Stimulated activated naive CD4-positive, alpha-beta T cell (primary cell): ENCODE data around the gene ALG6.

Experiments used
- DNase-seq, 6 experiments: peaks; one replicate each; lab custom pipeline; 2025; lab: John Stamatoyannopoulos, UW

The ALG6 gene

DNA sequence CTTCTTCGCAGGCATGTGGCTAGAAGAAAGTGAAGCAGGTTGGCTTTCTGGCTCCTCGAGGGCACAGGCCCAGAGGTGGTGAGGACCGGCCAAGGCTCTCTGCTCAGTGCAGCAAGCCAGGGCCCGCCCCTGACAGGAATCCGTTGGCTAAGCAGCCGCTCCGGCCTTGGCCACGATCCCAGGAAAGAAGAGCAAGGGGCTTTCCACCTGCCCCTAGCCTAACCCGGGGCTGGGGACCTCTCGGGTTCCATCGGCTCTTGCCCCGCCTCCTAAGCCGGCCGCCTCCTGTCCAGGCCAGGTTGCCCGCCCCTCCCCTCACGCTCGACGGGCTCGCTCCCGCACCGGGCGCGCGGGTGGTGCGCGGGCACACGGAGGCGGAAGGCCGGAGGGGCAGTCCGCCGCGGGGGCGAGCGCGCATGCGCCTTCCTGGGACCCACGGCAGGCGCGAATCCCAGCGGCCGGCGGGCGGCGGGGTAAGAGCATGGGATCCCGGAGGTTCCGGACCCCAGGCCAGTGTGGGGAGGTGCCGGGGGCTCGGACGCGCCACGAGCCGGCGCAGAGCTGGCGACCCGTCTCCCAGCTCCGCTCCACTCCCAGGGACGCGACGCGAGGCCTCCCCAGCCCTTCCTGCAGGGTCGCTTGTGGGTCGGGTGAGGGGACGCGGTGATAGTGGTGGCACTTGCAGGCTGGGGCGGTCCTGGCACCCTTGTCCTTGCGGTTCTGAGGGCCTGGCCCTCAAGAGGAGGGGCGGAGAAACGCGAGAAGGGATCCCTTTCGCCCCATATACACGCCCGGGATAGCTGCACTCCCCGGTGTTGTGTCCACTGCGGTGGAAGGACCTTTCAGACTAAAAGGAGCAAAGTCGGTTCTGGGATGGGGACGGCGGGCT is at the start of gene ALG6:
Gene ALG6, plus strand, starts transcription at position 413 of the 889 bp plus-strand sequence. CDS start 3,351 bp downstream, outside the sequence.
- DNase-seq: peak; percentile 65 to 84 (median 78)

DNA sequence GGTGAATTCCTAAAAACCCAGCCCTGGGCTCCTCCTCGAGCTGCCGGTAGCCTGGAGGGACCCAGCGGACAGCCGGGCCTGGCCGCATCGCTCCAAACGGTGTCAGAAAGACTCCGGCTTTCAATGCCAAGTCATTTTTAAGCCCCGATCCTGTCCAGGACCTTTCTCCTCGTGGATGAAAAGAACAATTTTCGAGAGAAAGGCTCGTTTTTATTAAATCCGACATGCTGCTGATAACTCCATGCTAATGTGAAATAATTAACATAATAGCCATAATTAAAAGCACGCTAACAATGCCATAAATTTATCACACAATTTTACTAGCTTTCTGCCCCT is 49.6 kb upstream of the ALG6 start:
- DNase-seq: no peak

DNA sequence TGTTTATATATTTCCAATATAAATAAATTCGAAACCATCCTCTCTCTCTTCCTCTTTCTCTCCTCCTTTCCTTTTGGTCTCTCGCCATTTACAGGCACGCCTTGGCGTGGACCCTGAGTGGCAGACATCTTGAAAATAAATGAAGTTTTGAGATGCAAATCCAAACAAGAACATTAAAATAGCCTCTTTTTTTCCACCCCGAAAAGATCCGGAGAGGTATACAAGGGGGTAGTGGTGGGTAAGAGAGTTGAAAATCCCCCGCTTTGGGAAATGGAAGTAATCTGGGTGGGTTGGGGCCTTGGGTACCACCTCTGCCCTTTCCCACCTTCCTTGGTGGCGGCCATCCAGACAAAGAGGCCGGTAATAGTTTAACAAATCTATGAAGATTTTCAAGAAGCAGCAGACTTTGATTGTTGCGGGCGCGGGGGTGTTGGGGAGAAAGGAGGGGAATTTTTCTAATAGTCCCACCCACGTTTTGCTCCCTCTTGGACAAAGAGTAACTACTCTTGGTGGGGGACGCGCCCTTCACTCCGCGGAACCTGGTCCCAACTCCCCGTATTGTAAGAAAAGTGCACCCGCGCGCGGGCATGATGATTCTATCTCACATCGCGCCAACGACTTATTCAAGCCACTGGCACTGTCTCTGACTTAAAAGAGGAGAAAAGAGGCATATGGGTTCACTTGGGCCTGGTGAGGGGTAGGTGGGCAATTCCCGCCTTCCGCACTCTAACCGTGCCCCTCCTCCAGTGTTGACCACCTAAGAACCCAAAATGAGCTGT is 49.0 kb upstream of the ALG6 start:
- DNase-seq: peak in 1 of 6 experiments; percentile 12

DNA sequence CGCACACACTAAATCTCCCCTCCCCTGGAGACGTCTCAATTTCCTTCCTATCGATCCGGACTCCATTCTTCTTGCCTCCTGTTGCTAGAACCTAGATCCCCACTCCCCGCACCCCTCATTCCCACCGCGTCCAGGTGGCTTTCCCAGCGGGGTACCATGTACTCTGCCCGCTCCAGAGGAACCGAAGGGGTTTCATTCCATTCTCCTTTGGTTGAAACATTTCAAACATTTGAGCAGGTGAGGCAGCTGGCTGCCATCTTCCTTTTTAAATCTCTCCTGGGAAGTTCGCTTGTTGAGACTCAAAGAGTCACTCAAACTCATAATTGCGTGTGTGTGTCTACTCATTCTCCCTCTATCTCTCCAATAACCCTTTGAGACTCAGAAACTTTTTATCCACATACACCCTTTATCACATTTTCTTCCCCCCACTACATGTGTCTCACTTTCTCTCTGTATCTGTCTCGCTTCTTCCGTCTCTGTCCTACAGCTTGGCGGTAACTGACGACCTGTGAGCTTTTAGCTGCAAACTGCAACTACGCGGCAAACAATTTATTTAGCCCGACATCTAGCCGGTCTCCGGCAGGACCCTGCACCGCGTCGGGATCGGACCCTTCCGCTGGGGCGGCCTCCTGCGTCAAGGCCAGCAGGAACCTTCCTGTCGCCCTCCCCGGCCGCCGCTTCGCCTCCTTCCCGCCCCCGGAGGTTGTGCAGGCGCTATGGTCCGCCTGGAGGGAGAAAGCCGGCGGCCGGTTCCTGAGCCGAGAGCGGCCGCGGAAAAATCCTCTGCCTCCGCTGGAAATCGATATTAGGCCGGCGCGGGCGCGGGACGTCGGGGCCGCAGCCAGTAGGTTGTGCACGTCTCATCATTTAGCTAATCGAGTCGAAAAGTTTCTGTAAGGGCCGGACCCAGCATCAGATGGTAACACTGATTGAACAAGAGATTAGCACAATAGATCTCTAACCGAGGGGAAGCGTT is 48.1 kb upstream of the ALG6 start:
- no peak for DNase-seq

DNA sequence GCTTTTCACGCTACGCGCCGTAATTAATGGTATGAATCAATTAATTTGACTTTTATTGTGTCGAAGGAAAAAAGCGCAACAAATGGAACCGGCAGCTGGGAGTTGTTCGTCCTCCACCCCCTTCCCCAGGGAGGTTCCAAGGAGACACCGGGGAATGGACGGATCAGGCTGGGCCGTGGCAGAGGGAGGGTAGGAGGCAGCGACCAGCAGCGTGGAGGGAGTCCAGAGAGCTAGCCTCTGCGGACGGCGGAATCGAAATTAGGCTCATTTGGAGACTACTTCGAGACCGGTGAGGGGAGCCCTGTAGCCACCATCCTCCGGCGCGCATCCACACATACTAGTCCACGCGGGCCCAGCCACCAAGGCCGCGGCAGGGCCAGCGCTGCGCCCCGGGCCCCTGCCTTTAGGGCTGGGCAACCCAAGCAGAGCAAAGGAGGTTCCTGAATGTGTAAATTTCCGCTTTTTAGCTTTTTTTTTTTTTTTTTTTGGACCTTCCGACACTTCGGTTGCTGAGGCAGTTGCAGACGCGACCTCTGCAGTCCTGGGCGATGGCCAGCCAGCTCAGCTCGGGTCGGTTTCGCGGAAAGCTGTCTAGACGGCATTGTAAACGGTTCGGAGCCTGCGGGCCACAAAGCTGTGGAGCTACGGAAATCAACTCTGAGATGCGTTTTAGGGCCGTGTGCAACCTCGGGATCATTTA is 47.3 kb upstream of the ALG6 start:
- DNase-seq: peak in 2 of 6 experiments; percentile 22 to 51

DNA sequence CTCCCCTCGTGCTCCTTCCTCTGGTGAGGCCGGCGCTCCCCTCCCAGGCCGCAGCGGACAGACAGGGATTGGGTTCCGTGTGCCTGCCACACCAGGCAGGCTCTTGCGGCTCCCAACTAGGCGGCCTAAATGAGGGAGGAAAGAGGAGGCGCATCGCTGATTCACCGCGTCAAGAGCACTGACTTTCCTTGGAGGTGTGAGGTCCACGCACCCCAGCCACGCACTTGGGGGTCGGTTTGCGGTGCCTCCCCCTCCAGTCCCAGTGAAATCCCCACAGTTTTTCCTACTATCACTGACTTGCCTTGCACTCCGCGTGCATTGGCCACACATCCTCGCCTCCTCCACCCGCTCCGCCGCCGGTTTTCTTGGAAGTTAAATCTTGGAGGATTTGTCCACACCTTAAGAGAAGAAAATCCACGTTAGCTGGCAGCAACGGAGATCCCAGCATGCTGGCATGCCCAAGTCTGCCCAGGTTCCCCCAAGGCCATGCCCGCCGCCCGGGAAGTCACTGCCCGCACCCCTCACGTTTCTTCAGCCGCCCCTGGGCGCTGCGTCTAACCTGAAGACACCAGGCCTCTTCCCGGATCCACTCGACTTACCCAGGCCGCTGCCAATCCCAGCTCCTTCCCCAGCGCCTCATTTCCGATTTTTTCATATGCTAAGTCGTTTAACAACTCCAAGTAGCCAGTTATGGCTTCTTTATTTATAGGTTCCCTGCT is 46.2 kb upstream of the ALG6 start:
- DNase-seq: peak in 1 of 6 experiments; percentile 50

DNA sequence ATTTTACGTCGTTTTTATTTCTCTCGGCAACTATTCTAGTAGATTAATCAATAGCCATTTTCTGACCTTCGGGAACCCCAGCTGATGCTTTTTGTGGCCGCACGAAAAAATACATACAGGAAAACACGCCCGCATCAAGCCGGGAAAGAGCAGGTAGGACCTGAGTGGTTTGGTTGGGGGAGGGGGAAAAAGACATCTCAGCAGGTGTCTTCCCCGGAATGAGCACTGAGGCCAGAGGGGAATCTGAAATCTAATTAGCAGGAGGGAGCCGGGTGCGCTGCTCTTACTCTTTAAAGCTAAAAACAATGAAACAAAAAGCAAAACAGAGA is 45.7 kb upstream of the ALG6 start:
- DNase-seq: peak in 3 of 6 experiments; percentile 20 to 53 (median 24)

DNA sequence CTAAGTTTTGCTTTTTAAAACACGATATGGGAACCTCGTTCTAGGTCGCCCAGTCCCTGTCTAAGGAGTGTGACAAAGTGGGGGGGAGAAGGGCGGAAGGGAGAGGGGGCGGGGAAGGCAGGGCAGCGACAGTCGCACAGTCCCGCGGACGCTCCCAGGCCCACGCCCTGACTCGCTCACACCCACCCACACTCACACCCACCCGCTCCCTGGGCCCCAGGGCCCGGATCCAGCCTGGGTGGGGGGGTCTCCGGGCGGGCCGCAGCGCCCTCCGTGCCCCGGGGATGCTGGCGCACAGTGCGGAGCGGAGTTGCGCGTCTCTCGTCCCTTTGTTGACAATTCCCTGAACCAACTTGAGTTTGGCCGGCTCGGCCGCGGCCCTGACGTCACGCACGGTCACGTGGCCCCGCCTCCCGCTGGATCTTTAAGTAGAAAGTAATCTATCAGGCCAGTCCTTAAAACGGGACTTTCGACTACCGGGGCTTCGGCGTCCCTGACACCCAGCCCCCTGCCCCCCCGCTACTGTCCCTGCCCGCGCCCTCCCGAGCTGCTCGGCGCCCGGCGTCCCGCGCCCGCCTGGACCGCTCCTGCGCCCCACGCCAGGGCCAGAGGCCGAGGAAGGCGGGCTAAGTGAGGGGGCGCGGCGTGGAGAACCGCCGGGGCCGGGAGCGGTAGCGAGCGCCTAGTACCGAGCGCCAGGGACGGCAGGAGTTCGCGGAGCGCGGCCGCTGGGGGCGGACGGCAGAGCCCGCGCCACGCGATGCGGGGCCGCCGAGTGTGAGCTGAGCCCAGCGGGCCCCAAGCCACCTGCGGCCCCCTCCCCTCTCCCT is 45.1 kb upstream of the ALG6 start, which contains the start of gene FOXD3:
Gene FOXD3, plus strand, starts transcription at position 454 of the 830 bp plus-strand sequence. CDS start 492 bp downstream, outside the sequence.
- peak in 2 of 6 experiments; percentile 25 to 53 for DNase-seq

DNA sequence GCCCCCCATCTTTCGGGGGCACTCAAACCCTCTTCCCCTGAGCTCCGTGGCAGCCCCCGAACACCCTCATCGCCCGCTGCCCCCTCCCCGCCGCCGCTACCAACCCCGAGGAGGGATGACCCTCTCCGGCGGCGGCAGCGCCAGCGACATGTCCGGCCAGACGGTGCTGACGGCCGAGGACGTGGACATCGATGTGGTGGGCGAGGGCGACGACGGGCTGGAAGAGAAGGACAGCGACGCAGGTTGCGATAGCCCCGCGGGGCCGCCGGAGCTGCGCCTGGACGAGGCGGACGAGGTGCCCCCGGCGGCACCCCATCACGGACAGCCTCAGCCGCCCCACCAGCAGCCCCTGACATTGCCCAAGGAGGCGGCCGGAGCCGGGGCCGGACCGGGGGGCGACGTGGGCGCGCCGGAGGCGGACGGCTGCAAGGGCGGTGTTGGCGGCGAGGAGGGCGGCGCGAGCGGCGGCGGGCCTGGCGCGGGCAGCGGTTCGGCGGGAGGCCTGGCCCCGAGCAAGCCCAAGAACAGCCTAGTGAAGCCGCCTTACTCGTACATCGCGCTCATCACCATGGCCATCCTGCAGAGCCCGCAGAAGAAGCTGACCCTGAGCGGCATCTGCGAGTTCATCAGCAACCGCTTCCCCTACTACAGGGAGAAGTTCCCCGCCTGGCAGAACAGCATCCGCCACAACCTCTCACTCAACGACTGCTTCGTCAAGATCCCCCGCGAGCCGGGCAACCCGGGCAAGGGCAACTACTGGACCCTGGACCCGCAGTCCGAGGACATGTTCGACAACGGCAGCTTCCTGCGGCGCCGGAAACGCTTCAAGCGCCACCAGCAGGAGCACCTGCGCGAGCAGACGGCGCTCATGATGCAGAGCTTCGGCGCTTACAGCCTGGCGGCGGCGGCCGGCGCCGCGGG is 44.2 kb upstream of the ALG6 start:
- DNase-seq: peak in 4 of 6 experiments; percentile 43 to 69 (median 54)

DNA sequence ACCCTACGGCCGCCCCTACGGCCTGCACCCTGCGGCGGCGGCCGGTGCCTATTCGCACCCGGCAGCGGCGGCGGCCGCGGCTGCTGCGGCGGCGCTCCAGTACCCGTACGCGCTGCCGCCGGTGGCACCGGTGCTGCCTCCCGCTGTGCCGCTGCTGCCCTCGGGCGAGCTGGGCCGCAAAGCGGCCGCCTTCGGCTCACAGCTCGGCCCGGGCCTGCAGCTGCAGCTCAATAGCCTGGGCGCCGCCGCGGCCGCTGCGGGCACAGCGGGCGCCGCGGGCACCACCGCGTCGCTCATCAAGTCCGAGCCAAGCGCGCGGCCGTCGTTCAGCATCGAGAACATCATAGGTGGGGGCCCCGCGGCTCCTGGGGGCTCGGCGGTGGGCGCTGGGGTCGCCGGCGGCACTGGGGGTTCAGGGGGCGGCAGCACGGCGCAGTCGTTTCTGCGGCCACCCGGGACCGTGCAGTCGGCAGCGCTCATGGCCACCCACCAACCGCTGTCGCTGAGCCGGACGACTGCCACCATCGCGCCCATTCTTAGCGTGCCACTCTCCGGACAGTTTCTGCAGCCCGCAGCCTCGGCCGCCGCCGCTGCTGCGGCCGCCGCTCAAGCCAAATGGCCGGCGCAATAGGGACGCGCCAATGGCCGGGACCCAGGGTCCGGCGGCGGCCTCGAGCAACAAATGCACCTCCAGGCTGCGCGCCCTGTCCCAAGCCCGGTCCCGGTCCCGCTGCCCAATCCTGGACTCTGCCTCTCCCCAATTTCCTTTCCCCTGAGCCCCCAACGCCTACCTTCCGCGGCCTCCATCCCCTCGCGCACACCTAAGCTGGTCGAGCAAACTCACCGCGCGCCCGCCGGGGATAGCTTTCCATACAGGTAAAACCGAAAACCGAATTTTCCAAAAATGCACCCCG is 43.3 kb upstream of the ALG6 start:
- peak in 2 of 6 experiments; percentile 5 to 14 for DNase-seq

DNA sequence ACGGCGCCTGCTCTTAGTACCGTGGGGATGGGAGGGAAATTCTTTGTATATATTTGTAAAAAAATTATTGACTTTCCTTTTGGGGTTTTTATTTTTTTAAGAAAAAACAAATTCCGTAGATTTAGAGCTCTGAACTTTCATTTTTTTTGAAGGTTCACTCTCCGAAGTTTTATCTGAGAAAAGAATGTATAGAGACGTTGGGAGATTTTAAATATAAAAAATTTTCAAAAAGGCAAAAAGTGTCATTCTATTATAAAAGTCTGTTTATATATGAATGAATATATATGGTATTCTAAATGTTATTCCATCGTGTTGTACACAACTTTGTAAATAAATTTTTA is 42.7 kb upstream of the ALG6 start:
- no peak for DNase-seq

DNA sequence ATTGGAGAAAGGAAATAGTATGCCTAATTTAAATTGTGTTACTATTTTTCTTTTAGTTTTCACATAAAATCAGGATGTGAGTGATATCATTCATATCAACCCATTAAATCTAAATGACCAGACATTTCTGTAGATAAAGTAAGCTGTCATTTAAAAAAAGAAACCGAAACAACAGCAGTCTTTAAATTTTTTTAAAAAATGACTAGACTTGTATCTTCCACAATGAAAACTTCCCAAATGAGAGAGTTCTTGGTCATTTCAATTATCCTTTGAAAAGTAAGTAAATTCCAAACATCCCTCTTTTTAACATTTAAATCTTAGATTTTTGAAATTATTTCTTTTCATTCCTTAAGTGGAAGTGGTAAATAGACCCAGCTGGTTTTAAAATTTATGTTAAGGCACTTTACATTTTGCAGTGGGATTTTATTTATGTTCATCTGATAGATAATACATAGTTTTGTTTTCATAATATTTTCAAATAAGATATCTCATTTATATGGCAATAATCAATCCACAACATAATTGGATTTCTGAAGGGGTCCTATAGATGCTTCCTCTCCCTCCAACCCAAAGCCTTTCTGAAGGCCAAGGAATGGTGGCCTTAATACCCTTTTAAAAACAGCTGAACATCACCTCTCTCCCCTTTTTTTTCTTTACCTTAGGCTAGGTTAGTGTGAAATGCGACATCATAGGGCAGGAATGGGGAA is 42.0 kb upstream of the ALG6 start:
- DNase-seq: no peak

DNA sequence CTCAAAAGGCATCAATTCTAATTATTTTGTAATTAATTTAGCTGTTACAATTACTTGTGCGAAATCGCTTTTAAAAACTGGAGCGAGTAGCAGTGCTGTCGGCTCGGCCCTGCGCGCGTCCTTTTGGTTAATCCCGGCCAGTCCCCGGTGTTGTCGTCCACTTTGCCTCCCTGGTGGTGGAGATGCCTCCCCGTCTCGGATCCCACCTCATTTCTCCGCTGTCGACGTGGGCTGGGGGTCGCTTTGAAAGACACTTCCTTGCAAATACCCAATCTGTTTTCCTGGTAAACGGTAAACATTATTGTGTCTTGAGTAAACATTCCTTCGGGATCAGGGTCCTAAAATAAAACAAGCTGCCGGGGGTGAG is 41.3 kb upstream of the ALG6 start:
- no peak for DNase-seq

DNA sequence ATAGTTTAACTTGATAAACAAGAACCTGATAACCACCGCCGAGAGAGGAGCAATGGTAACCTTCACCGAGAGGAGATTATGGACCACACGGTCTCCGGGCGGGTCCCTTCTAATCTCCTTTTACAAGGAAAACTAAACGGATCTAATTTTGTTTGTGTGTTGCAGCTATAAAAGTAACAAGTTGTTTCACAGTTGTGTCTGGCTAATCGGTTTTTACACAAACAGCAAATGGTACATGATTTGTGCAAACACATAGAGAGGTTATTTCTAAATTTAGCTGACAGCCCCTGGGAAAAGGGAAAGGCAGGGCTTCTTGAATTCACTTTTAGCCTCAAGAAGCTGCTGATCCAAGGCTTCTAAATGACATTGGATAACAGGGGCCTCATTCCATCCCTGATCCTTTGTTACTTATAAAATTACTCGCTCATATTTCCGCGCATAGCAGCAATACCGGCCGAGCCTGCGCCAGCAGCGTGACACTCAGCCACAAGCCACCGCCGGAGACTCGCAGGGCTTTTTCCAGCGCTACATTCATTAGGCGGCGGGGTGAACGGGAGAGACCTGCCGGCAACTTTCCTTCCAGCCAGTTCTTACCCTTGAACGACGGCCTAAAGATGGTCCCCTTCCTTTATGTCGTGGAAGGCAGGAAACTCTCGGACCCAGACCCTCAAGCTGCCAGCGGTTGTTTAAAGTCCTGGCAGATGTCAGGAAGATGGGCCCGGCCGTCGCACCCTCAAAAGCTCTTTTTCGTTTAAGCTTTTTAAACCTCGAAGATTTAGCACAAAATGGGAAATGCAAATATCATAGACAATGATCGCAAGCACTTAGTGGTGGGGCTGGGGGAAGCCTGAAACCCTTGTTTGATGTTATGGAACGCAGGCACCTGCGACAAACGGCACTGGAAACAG is 40.7 kb upstream of the ALG6 start:
- DNase-seq: peak in 1 of 6 experiments; percentile 45

DNA sequence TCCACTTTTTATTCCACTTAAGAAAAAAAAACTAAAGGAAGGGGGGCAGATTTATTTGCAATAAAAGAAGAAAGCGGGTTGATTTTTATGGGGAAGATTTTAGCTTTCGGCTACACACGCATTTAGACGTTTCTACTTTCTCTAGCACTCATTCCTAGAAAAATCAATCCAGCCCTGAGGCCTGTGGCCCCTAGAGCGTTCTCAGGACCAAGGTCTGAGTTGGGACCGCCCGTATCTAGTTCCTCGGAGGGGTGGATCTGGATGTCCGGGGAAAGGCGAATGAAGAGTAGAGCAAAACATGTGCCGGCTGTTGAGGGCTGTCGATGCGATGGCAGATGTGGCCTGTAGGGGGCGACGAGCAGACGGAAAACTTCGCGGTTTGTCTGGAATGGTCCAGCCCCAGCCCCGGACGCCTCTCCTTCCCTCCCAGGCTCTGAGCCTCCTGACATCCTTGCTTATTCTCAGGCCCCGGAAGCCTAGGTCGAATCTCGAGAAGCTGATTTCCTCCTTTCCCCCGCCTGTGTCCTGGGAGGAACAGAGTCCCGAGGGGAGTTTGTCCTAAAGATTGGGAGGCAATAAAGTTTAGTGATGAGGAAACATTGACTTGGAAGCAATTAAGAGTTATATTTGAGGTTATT is 39.9 kb upstream of the ALG6 start:
- peak in 2 of 6 experiments; percentile 16 to 47 for DNase-seq
